Smooth muscle cell of the pulmonary artery (primary cell): ENCODE measurements around the gene TBC1D7. TPM values are rescaled to one million over a fixed set of nuclear protein-coding genes. Genes with fewer than 3 reads are reported as not detected.

Source experiments
- total RNA-seq: library from RNA; depleted of rRNA; stranded (reverse); fragments of >200 nt; gene quantifications from 2 replicates; pipeline ENCODE4 v1.2.3, GENCODE V29; 2014

Gene TBC1D7
- total RNA-seq: 14.9 and 17.6 TPM in 2 replicates

GRCh38 chr6:13328076-13328874 is at the start of gene TBC1D7:
Gene TBC1D7 (minus strand): TSS chr6:13328537. CDS start chr6:13326898, 1,639 bp downstream.

Other genes starting within 250 kb of the TBC1D7 start
- gene GFOD1, start 159.1 kb upstream of the TBC1D7 start, total RNA-seq: 2.8 and 11.7 TPM in 2 replicates
- gene SIRT5, start 246.1 kb upstream of the TBC1D7 start, total RNA-seq: 6.2 and 7.3 TPM in 2 replicates